ENCODE data around the gene LSM3. TPM values are rescaled to one million over a fixed set of nuclear protein-coding genes. Genes with fewer than 3 reads are reported as not detected.

The LSM3 gene
- total RNA-seq, 2 donors from 2014 or later = 12.4 to 16.4 TPM

- Histone ChIP-seq H3K9me3 (no peaks in the 10 kb centered on the region), H3K9ac (ENCODE audit: low read depth in 2 of 2, low read length in 2 of 2) (peak overlapping the region in 1 of 2 donors; percentile 35), H3K36me3 (no peaks in the 10 kb centered on the region), H3K4me1 (no peaks in the 10 kb centered on the region), H3K27ac (peak overlapping the region; percentile 78), H3K27me3 (no peaks in the 10 kb centered on the region), H3K4me3 (no peak overlapping the region)
- intact Hi-C loops (cut with DNase I) = no loop called here
- TF ChIP-seq CTCF (IDR thresholded peaks at IDR 0.05) = no peak
- DNase-seq = peak; percentile 82
Measured at GRCh38 chr3:14234251-14235002, 55.8 kb downstream of the LSM3 start.

DNA sequence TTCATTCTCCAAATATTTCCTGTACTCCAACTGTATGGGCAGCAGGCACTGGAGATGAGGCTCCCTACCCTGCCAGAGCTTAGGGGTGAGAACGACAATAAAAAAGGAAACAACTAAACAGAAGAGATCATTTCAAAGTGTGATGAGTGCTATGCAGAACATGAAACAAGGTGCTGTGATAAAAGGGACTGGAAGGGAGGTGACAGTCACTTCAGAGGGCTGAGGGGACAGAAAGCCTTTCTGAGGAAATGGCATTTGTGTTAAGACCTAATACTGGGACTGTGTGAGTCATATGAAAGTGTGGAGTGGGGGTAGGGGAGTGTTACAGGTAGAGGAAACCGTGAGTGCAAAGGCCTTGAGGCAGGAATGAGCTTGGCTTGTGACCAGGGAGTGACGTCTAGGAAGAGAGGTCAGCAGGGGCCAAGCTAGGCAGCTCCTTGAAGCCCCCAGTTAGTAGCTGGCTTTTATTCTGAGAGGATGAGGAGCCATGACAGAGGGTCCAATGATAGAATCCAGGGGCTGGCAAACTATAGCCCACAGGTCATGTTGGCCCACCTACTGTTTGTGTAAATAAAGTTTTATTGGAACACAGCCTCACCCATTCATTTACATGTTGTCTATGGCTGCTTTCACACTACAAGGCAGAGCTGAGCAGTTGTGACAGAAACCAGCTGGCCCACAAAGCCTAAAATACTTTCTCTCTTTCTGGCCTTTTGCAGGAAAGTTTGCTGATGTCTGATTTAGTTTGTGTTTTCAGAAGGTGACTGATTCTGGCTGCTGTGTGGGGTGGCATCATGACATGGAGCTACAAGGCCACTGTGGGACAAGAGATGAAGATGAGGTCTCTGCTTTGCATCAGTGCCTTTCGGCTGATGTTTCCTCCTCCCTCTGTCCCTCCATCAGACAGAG is 56.6 kb downstream of the LSM3 start:
- no peak for TF ChIP-seq CTCF (IDR thresholded peaks at IDR 0.05)
- H3K9me3 ChIP-seq = no peaks in the 10 kb centered on the region
- peak; percentile 86 for DNase-seq
- intact Hi-C loops (cut with DNase I) = no loop called here
- H3K4me3 ChIP-seq = no peak overlapping the region
- H3K27ac ChIP-seq = peak overlapping the region; percentile 78
- H3K4me1 ChIP-seq = no peaks in the 10 kb centered on the region
- H3K36me3 ChIP-seq = no peaks in the 10 kb centered on the region
- peak overlapping the region in 1 of 2 donors; percentile 38 for H3K9ac ChIP-seq (ENCODE audit: low read depth in 2 of 2, low read length in 2 of 2)
- no peaks in the 10 kb centered on the region for H3K27me3 ChIP-seq

GRCh38 chr3:14235912-14236295 is 57.3 kb downstream of the LSM3 start:
- TF ChIP-seq CTCF (IDR thresholded peaks at IDR 0.05) = no peak
- intact Hi-C loops (cut with DNase I) = no loop called here
- Histone ChIP-seq H3K4me1 (no peaks in the 10 kb centered on the region), H3K36me3 (no peaks in the 10 kb centered on the region), H3K9ac (ENCODE audit: low read depth in 2 of 2, low read length in 2 of 2) (peak overlapping the region in 1 of 2 donors; percentile 38), H3K27ac (peak overlapping the region; percentile 78), H3K4me3 (no peak overlapping the region), H3K27me3 (no peaks in the 10 kb centered on the region), H3K9me3 (no peaks in the 10 kb centered on the region)
- peak; percentile 17 for DNase-seq

DNA sequence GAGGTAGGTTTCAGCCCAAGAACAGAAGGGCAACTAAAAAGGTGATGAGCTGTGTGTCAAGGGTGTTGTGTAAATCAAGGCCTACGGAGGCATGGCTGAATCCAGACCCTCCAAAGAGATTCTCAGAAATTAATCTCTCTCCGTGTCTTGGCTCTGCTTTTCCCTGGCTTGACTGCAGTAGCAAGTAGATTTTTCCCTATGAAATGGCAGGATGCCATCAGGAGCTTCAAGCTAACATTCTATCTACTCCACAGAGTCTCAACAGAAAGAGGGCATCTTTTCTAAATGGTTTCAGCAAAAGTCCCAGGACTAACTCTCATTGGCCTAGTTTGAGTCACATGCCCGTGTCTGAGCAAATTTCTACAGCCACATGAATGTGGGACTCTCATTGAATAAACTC is 58.3 kb downstream of the LSM3 start:
- Histone ChIP-seq H3K4me3 (no peak overlapping the region), H3K9me3 (no peaks in the 10 kb centered on the region), H3K9ac (ENCODE audit: low read depth in 2 of 2, low read length in 2 of 2) (no peak overlapping the region), H3K27me3 (no peaks in the 10 kb centered on the region), H3K27ac (no peak overlapping the region), H3K4me1 (no peaks in the 10 kb centered on the region), H3K36me3 (no peaks in the 10 kb centered on the region)
- DNase-seq = peak; percentile 14
- intact Hi-C loops (cut with DNase I) = no loop called here
- no peak for TF ChIP-seq CTCF (IDR thresholded peaks at IDR 0.05)

- Histone ChIP-seq H3K4me3 (no peak overlapping the region), H3K36me3 (no peaks in the 10 kb centered on the region), H3K9ac (ENCODE audit: low read depth in 2 of 2, low read length in 2 of 2) (no peak overlapping the region), H3K9me3 (no peaks in the 10 kb centered on the region), H3K4me1 (no peaks in the 10 kb centered on the region), H3K27ac (no peak overlapping the region), H3K27me3 (no peaks in the 10 kb centered on the region)
- intact Hi-C loops (cut with DNase I) = no loop called here
- DNase-seq = peak; percentile 22
- no peak for TF ChIP-seq CTCF (IDR thresholded peaks at IDR 0.05)
Measured at GRCh38 chr3:14237457-14237856, 58.8 kb downstream of the LSM3 start.

Measured in colonic mucosa (tissue), 4 donors.